NCI-H446 treated with DMSO at 0.1 percent for 48 hours (cell line): ENCODE data around the gene AGT.
"Not testable (repeated sequence)": the region's sequence is repeated elsewhere in the genome, so short reads cannot be mapped to it uniquely, and the experiment has no call there.

Source experiments
- DNase-seq: peaks from one replicate; lab custom pipeline; 2025; lab: John Stamatoyannopoulos, UW

The AGT gene

DNA sequence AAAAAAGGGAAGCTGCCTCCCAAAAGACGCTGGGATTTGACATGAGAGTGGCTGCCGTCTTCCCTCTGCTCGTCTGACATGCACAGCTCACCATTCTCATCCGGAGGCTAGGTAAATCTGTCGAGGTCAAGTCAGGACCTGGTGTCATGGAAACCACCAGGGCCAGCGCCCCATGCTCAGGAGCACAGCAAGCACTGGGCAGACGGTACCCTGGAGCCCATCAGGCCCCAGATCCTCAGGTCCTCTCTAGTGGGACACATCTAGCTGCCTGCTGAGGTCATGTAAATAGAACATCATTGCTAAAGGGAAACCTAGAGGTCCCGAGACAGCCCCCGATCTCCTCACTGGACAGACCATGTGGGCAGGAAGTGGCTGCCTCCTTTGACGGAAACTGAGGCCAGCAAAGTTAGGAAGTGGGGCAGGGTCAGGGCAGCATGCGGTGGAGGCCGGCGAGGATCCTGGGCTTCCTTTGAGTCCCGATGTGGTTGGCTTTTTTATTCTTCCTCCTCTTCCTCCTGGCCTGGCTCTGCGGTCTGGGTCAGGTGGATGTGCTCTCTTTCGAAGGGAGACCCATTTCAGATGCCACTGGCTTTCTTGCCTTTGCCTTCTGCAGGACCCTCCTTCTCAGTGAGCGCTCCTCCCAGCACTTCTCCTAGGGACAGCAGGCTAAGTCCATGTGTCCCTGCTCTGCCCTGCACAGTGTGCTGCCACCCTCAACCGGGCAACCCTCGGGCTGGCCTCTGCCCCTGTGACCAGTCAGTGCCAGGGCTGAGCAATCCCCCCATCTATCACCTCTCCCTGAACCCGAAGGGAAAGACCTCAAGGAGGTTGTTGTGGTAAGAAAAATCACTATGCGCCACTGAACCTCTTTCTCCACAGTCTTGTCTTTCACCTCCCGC, 5.9 kb downstream of the AGT start:
- no peak for DNase-seq

- DNase-seq: no peak
Measured at GRCh38 chr1:230706887-230707731, 6.8 kb downstream of the AGT start.

- DNase-seq: no peak
Measured at GRCh38 chr1:230706020-230706699, 7.8 kb downstream of the AGT start.

- DNase-seq: no peak
Measured at GRCh38 chr1:230705289-230706019, 8.5 kb downstream of the AGT start.

- no peak for DNase-seq
Measured at GRCh38 chr1:230704830-230705229, 9.1 kb downstream of the AGT start.

DNA sequence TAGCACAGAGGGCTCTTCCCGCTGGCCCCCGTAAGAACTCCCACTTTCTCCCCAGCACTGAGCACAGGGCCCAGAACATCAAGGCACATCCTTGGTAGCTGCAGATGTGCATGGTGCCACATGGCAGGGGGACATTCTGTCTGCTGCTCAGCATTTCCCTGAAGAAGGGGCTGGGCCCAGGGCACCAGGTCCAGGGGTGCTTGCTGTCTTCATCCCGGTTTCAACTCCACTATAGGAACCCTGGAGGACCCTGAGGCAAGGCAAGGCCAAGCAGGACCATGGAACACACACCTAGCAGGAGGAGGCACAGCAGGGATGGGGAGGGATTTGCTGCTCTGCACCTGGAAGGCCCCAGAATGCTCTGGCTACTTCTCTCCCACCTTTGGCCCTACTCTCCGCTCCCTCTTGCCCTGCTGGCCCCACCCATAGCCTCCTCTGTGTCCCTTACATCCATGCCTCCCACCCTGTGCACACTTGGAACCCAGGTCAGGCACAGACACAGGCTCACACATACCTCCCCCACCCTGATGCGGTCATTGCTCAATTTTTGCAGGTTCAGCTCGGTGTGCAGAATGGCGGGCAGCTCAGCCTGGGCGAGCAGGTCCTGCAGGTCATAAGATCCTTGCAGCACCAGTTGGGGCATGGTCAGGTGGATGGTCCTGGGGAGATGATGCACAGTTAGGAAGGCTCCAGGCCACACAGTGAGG, 10.1 kb downstream of the AGT start:
- no peak for DNase-seq

GRCh38 chr1:230702934-230703678, 10.8 kb downstream of the AGT start:
- no peak for DNase-seq

DNA sequence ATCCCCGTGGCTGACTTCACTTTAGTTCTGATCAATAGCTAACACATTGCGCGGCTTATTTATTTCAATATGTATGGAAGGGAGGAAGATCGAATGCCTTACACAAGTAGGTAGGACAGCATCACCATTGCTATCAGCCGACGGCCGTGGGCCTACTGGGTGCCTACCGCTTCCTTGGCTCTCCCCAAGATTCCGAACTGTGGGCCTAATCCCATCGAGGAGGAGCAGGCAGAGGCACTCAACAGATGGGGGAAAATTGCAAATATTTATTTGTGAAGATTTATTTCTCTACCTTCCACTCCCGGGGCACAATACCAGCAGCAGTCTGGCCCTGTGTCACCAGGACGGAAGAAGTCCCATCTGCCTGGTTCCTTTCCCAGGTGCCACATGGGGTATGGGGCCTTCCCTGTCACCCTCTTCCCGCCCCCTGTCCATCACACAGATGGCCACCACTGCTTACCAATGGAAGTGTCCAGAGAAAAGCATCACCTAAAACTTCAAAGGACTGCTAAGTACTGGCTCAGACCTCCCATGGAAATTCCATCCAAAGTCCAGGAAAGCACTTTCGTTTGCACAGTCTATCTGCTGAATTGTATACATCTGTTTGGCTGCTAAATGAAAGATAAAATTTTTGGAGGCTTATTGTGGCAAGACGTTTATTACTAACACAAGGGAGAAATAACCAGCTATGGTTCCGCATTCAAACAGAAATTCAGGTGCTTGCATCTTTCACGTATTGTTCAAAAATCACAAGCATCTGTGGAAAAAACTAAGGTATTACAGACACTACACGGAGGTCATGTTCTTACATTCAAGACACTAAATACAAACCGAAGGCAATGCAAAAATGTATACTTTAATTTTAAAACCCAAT, 11.8 kb downstream of the AGT start:
- DNase-seq: no peak

- DNase-seq: no peak
Measured at GRCh38 chr1:230701434-230701833, 12.5 kb downstream of the AGT start.

GRCh38 chr1:230700132-230700531, 13.8 kb downstream of the AGT start:
- DNase-seq: no peak

- no peak for DNase-seq
Measured at GRCh38 chr1:230699716-230700115, 14.2 kb downstream of the AGT start.

DNA sequence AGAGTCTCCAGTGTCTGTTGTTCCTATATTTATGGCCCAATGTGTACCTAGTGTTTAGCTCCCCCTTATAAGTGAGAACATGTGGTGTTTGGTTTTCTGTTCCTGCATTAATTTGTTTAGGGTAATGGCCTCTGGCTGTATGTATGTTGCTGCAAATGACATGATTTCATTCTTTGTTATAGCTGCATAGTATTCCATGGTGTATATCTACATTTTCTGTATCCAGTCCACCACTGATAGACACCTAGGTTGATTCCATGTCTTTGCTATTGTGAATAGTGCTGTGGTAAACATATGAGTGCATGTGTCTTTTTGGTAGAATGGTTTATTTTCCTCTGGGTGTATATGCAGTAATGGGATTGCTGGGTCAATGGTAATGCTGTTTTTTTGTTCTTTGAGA, 15.0 kb downstream of the AGT start:
- DNase-seq: not testable (repeated sequence)

DNA sequence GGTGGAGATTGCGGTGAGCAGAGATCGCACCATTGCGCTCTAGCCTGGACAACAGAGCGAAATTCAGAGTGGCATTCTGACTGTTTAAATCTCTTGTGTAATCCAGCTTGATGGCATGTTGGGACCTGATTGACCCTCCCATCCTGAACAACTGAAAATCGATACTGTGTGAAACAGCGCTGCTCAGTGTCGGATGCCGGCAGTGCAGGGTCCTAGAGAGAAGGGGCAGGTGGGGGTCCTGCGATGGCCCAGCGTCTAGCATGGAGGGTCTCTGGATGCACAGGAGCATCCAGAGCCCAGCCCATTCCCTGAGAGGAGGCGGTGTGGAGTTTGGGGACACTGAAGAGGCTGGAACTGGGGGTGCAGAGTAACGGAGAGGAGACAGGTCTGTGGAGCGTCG, 15.8 kb downstream of the AGT start:
- DNase-seq: no peak

GRCh38 chr1:230696722-230697437, 17.0 kb downstream of the AGT start:
- DNase-seq: no peak

- no peak for DNase-seq
Measured at GRCh38 chr1:230696218-230696617, 17.7 kb downstream of the AGT start.

GRCh38 chr1:230694991-230695390, 18.9 kb downstream of the AGT start:
- DNase-seq: no peak

DNA sequence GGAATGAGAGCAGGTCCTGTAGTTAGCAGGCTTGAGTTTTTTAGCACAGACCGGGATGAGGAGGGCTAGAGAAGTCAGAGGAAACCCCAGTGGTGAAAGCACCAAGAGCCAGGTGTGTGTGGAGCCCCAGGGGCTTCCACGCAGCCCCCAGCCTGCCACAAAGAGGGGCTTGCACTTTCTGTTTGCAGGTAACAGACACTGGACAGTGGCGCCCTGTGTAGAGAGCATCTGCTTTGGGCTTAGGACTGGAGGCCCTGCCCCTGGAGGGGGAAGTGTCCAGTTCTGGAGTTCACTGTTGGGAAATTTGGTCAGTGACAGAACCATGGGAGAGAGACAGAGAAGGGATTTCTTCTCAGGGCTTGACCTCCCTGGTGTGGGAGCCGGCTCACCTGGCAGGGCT, 19.5 kb downstream of the AGT start:
- no peak for DNase-seq

DNA sequence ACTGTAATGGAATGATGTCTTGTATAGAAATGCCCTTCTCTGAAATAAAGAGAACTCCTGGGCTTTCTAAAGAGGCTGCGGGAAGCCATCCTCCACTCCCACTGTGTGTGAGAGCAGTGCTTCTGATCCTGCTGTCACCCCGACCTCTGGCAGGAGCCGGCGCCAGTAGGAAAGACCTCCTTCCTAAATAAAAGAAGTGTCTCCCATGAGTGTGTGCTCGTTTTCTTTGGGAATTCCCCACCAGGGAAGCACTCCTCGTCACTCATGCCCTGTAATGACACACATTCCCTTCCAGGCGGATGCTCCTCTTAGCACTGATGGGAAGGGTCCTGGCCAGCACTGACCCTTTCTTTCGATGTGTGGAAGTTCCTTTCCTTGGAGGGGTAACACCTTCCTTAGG, 20.1 kb downstream of the AGT start:
- no peak for DNase-seq

DNA sequence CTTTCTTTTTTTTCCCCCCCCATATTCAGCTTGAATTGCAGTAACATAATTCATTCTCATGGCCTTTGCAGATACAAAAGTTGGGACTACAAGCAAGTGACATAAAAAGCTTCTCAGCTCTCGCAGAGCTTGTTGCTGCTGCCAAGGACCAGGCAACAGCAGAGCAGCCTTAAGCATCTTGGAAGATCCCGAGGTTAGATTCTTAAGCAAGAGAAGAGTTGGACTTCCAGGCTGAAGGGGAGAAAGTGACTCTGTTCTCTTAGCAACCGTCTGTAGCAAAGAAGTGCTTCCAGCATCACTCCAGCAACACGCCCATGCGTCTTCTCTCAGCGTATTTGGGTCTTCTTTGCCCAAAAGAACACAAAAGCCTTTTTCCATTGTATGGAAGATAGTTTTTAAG, 20.7 kb downstream of the AGT start:
- no peak for DNase-seq
